ENCODE data around the gene SUSD1.

Gene SUSD1

GRCh38 chr9:112012026-112012902 lies 162.8 kb downstream of the SUSD1 start:
- DNase-seq (ENCODE audit: low read depth): no peak

GRCh38 chr9:112011051-112011620 lies 164.0 kb downstream of the SUSD1 start:
- no peak for DNase-seq (ENCODE audit: low read depth)

GRCh38 chr9:112010537-112010936 lies 164.6 kb downstream of the SUSD1 start:
- DNase-seq (ENCODE audit: low read depth): no peak

- DNase-seq (ENCODE audit: low read depth): no peak
Observed at GRCh38 chr9:112009656-112010055, 165.4 kb downstream of the SUSD1 start.

- no peak for DNase-seq (ENCODE audit: low read depth)
Observed at GRCh38 chr9:112007575-112008240, 167.4 kb downstream of the SUSD1 start.

- no peak for DNase-seq (ENCODE audit: low read depth)
Observed at GRCh38 chr9:112006361-112007020, 168.6 kb downstream of the SUSD1 start.

- no peak for DNase-seq (ENCODE audit: low read depth)
Observed at GRCh38 chr9:112005939-112006338, 169.2 kb downstream of the SUSD1 start.

- DNase-seq (ENCODE audit: low read depth): no peak
Observed at GRCh38 chr9:112003538-112003937, 171.6 kb downstream of the SUSD1 start.

GRCh38 chr9:112002847-112003457 lies 172.1 kb downstream of the SUSD1 start:
- no peak for DNase-seq (ENCODE audit: low read depth)

- DNase-seq (ENCODE audit: low read depth): no peak
Observed at GRCh38 chr9:112002131-112002846, 172.8 kb downstream of the SUSD1 start.

- DNase-seq (ENCODE audit: low read depth): no peak
Observed at GRCh38 chr9:112000743-112001142, 174.4 kb downstream of the SUSD1 start.

GRCh38 chr9:111999319-111999718 lies 175.8 kb downstream of the SUSD1 start:
- DNase-seq (ENCODE audit: low read depth): no peak

- DNase-seq (ENCODE audit: low read depth): no peak
Observed at GRCh38 chr9:111997831-111998230, 177.3 kb downstream of the SUSD1 start.

GRCh38 chr9:111994831-111995458 lies 180.2 kb downstream of the SUSD1 start:
- DNase-seq (ENCODE audit: low read depth): no peak

GRCh38 chr9:111993319-111993718 lies 181.8 kb downstream of the SUSD1 start:
- DNase-seq (ENCODE audit: low read depth): no peak

- DNase-seq (ENCODE audit: low read depth): no peak
Observed at GRCh38 chr9:111992523-111992922, 182.6 kb downstream of the SUSD1 start.

GRCh38 chr9:111991179-111991578 lies 183.9 kb downstream of the SUSD1 start:
- no peak for DNase-seq (ENCODE audit: low read depth)

Measured in activated gamma-delta T cell treated with anti-CD3 and anti-CD28 coated beads, Interleukin-2, amount 50 U/mL, for 16 hours (primary cell).